ENCODE data around the gene HAO2.

Gene HAO2

DNA sequence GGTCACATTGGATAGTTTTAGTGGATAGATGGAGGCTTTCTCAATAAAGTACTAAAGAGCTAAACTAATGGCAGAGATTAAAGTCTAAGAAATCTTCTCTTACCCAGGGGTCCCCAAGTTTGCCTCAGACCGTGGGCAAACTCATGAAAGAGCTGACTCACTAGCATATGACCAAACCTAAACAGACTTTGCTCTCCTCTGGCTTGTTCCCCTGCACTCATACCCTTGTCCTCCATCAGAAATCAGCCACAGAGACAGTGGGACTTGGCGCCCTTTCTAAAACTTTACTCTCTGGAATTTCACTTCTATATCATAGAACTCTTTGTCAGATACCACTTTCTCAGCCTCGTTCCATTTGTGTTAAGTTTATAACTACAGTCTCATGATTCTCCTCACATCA is 29.4 kb downstream of the HAO2 start:
- Histone ChIP-seq H3K79me2 (ENCODE audit: control insufficient read depth, insufficient read depth, low read length, unreplicated experiment) (no peaks in the 10 kb centered on the region), H3K4me3 (ENCODE audit: low read depth, low read length) (no peak overlapping the region), H3K4me1 (ENCODE audit: control insufficient read depth, insufficient read depth, low read length, unreplicated experiment) (no peaks in the 10 kb centered on the region), H3K27ac (ENCODE audit: low read depth, low read length) (no peak overlapping the region), H3K36me3 (ENCODE audit: insufficient read depth, low read length) (no peaks in the 10 kb centered on the region), H3K27me3 (ENCODE audit: insufficient read depth, low read length) (peaks cover 40% of the 10 kb centered on the region), H2AFZ (ENCODE audit: low read length, unreplicated experiment) (no peak overlapping the region)

GRCh38 chr1:119404736-119405135 is 36.2 kb downstream of the HAO2 start:
- H3K36me3 ChIP-seq (ENCODE audit: insufficient read depth, low read length) = no peaks in the 10 kb centered on the region
- no peak overlapping the region for H2AFZ ChIP-seq (ENCODE audit: low read length, unreplicated experiment)
- H3K4me1 ChIP-seq (ENCODE audit: control insufficient read depth, insufficient read depth, low read length, unreplicated experiment) = no peaks in the 10 kb centered on the region
- H3K4me3 ChIP-seq (ENCODE audit: low read depth, low read length) = no peak overlapping the region
- peaks cover 28% of the 10 kb centered on the region for H3K27me3 ChIP-seq (ENCODE audit: insufficient read depth, low read length)
- no peaks in the 10 kb centered on the region for H3K79me2 ChIP-seq (ENCODE audit: control insufficient read depth, insufficient read depth, low read length, unreplicated experiment)
- no peak overlapping the region for H3K27ac ChIP-seq (ENCODE audit: low read depth, low read length)

DNA sequence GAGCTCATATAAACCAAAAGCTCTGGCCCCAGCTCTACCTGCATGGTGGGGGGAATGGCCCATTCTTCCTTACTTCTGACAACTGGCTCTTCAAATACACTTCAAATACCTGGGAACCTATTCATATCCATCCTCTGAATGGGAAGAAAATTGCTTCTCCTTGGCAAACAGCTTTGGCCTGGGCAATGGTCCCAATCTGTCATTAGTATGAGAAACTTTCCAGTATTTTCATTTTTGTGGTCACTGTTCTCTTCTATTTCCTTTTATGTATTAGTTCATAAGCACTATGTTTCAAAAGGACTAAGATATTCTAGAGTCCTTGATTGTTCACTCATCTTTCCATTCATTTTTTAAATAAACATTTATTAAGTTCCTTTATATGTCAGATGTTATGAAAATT is 41.1 kb downstream of the HAO2 start:
- H3K79me2 ChIP-seq (ENCODE audit: control insufficient read depth, insufficient read depth, low read length, unreplicated experiment) = no peaks in the 10 kb centered on the region
- no peaks in the 10 kb centered on the region for H3K36me3 ChIP-seq (ENCODE audit: insufficient read depth, low read length)
- H3K4me1 ChIP-seq (ENCODE audit: control insufficient read depth, insufficient read depth, low read length, unreplicated experiment) = no peaks in the 10 kb centered on the region
- H3K27me3 ChIP-seq (ENCODE audit: insufficient read depth, low read length) = peaks cover 42% of the 10 kb centered on the region
- H3K27ac ChIP-seq (ENCODE audit: low read depth, low read length) = no peak overlapping the region
- no peak overlapping the region for H3K4me3 ChIP-seq (ENCODE audit: low read depth, low read length)
- no peak overlapping the region for H2AFZ ChIP-seq (ENCODE audit: low read length, unreplicated experiment)

DNA sequence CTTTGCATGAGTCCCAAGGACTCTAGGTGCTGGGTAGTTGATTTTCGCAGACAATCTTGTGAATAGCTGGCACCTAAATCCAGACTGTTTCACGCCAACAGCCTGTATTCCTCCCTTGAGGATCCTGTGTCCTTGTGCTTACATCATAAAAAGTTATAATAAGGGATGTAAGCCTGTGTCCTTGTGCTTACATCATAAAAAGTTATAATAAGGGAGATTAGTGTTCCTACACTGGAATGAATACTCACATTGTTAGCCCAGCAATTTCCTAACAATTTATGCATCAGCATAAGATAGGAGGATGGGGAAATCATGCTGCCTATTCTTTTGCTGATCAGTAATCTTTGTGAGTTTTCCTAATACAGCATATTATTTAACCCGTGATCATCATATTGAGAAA is 42.4 kb downstream of the HAO2 start:
- H3K27ac ChIP-seq (ENCODE audit: low read depth, low read length) = no peak overlapping the region
- no peaks in the 10 kb centered on the region for H3K4me1 ChIP-seq (ENCODE audit: control insufficient read depth, insufficient read depth, low read length, unreplicated experiment)
- no peaks in the 10 kb centered on the region for H3K79me2 ChIP-seq (ENCODE audit: control insufficient read depth, insufficient read depth, low read length, unreplicated experiment)
- peaks cover 49% of the 10 kb centered on the region for H3K27me3 ChIP-seq (ENCODE audit: insufficient read depth, low read length)
- no peak overlapping the region for H3K4me3 ChIP-seq (ENCODE audit: low read depth, low read length)
- no peak overlapping the region for H2AFZ ChIP-seq (ENCODE audit: low read length, unreplicated experiment)
- H3K36me3 ChIP-seq (ENCODE audit: insufficient read depth, low read length) = no peaks in the 10 kb centered on the region

DNA sequence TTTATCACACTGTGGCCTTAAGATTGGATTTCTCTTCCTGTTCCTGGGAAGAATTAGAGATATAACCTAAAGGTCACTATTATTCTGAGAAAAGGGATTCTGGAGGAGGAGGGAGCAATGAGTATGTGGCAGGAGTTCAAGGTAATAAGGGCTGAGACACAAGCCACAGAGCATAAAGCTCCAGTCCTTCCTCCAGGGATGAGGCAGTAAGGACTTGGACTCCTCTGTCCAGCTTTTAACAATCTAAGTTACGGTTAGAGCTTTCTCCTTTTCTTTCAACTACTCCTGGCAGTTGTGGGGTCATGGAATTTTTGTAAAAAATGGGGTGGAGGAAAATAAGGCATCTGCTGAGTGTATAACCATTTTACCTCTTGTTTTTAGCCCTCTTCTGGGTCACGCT is 46.4 kb downstream of the HAO2 start, which contains the start of gene HSD3B2:
TSS of gene HSD3B2 (plus strand) at position 201 of the 400 bp plus-strand sequence. CDS start 270 bp downstream, outside the sequence.
- Histone ChIP-seq H3K27ac (ENCODE audit: low read depth, low read length) (no peak within 1 kb of the TSS), H3K79me2 (ENCODE audit: control insufficient read depth, insufficient read depth, low read length, unreplicated experiment) (no peaks in the 10 kb centered on the region), H2AFZ (ENCODE audit: low read length, unreplicated experiment) (no peak within 1 kb of the TSS), H3K27me3 (ENCODE audit: insufficient read depth, low read length) (peaks cover 79% of the 10 kb centered on the region), H3K4me3 (ENCODE audit: low read depth, low read length) (no peak within 1 kb of the TSS), H3K4me1 (ENCODE audit: control insufficient read depth, insufficient read depth, low read length, unreplicated experiment) (no peaks in the 10 kb centered on the region), H3K36me3 (ENCODE audit: insufficient read depth, low read length) (no peaks in the 10 kb centered on the region)

DNA sequence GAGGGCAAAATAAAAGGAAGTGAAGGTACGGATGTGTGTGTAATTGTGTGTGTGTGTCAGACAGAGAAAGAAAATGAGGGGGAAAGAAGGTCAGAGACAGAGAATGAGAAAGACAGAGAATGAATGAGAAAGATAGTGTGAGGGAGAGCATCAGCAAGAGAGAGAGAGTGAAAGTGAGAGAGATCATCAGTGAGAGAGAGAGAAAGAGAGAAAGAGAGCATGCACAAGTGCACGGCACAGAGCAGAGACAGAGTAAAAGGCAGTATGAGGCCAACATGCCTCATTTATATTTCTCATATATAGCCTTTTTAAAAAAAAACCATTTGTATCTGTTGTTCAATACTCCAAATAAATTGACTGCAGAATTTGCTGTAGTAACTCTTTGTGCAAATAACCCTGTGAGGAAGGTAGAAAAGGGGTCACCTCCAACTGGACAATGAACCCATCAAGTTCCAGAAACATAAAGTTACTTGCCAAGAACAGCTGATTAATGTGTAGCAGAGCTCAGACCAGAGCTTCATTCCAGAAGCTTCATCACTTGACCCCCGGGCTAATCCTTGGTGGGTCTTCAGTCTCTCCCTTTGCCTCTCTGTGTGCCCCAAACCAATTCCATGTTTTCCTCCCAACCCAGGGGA is 47.5 kb downstream of the HAO2 start:
- Histone ChIP-seq H3K79me2 (ENCODE audit: control insufficient read depth, insufficient read depth, low read length, unreplicated experiment) (no peaks in the 10 kb centered on the region), H3K27ac (ENCODE audit: low read depth, low read length) (no peak overlapping the region), H3K36me3 (ENCODE audit: insufficient read depth, low read length) (no peaks in the 10 kb centered on the region), H2AFZ (ENCODE audit: low read length, unreplicated experiment) (no peak overlapping the region), H3K4me1 (ENCODE audit: control insufficient read depth, insufficient read depth, low read length, unreplicated experiment) (no peaks in the 10 kb centered on the region), H3K27me3 (ENCODE audit: insufficient read depth, low read length) (peaks cover 80% of the 10 kb centered on the region), H3K4me3 (ENCODE audit: low read depth, low read length) (no peak overlapping the region)

DNA sequence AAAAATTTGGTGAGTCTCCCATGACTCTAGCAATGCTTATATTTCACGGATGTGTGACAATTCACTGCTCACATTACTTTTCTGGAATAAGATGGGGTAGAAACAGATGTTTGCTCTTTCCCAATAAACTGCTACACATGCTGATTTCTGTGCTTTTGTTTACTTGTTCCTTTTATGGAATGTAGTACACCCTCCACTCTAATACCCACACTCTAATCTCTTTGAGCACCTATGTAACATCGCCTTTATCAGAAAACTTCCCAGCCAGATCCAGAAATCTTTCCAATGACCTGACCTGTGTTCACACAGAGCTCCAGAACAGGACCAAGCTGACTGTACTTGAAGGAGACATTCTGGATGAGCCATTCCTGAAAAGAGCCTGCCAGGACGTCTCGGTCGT is 50.5 kb downstream of the HAO2 start:
- H3K4me1 ChIP-seq (ENCODE audit: control insufficient read depth, insufficient read depth, low read length, unreplicated experiment) = no peaks in the 10 kb centered on the region
- H3K36me3 ChIP-seq (ENCODE audit: insufficient read depth, low read length) = no peaks in the 10 kb centered on the region
- H3K27ac ChIP-seq (ENCODE audit: low read depth, low read length) = no peak overlapping the region
- H3K4me3 ChIP-seq (ENCODE audit: low read depth, low read length) = no peak overlapping the region
- no peak overlapping the region for H2AFZ ChIP-seq (ENCODE audit: low read length, unreplicated experiment)
- H3K27me3 ChIP-seq (ENCODE audit: insufficient read depth, low read length) = peaks cover 64% of the 10 kb centered on the region
- no peaks in the 10 kb centered on the region for H3K79me2 ChIP-seq (ENCODE audit: control insufficient read depth, insufficient read depth, low read length, unreplicated experiment)

DNA sequence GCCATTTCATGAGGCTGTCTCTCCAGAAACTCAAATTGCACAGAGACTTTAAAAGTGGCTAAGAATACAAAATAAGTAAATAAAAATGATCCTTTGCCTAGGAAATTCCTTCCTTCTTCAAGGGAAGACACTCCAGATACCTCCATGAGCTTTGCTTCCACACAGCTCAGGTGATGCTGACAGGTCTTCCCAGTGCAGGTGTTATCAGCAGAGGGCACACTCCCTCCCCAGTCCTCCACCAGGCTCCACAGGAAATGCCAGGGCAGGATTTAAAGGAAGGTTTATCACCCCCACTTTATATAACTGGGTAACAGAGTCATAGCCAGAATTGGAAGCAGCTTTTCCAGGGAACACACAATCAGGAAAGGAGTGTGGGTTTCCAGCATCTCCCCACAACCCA is 52.1 kb downstream of the HAO2 start:
- no peaks in the 10 kb centered on the region for H3K79me2 ChIP-seq (ENCODE audit: control insufficient read depth, insufficient read depth, low read length, unreplicated experiment)
- peaks cover 50% of the 10 kb centered on the region for H3K27me3 ChIP-seq (ENCODE audit: insufficient read depth, low read length)
- H2AFZ ChIP-seq (ENCODE audit: low read length, unreplicated experiment) = no peak overlapping the region
- no peak overlapping the region for H3K27ac ChIP-seq (ENCODE audit: low read depth, low read length)
- no peaks in the 10 kb centered on the region for H3K4me1 ChIP-seq (ENCODE audit: control insufficient read depth, insufficient read depth, low read length, unreplicated experiment)
- H3K36me3 ChIP-seq (ENCODE audit: insufficient read depth, low read length) = no peaks in the 10 kb centered on the region
- no peak overlapping the region for H3K4me3 ChIP-seq (ENCODE audit: low read depth, low read length)

GRCh38 chr1:119422631-119423030 is 54.0 kb downstream of the HAO2 start:
- Histone ChIP-seq H3K4me1 (ENCODE audit: control insufficient read depth, insufficient read depth, low read length, unreplicated experiment) (no peaks in the 10 kb centered on the region), H3K27ac (ENCODE audit: low read depth, low read length) (no peak overlapping the region), H3K4me3 (ENCODE audit: low read depth, low read length) (no peak overlapping the region), H2AFZ (ENCODE audit: low read length, unreplicated experiment) (no peak overlapping the region), H3K79me2 (ENCODE audit: control insufficient read depth, insufficient read depth, low read length, unreplicated experiment) (no peaks in the 10 kb centered on the region), H3K27me3 (ENCODE audit: insufficient read depth, low read length) (peaks cover 47% of the 10 kb centered on the region), H3K36me3 (ENCODE audit: insufficient read depth, low read length) (no peaks in the 10 kb centered on the region)

GRCh38 chr1:119428991-119429390 is 60.4 kb downstream of the HAO2 start:
- peaks cover 76% of the 10 kb centered on the region for H3K27me3 ChIP-seq (ENCODE audit: insufficient read depth, low read length)
- no peaks in the 10 kb centered on the region for H3K36me3 ChIP-seq (ENCODE audit: insufficient read depth, low read length)
- no peaks in the 10 kb centered on the region for H3K4me1 ChIP-seq (ENCODE audit: control insufficient read depth, insufficient read depth, low read length, unreplicated experiment)
- no peaks in the 10 kb centered on the region for H3K79me2 ChIP-seq (ENCODE audit: control insufficient read depth, insufficient read depth, low read length, unreplicated experiment)
- no peak overlapping the region for H3K4me3 ChIP-seq (ENCODE audit: low read depth, low read length)
- H3K27ac ChIP-seq (ENCODE audit: low read depth, low read length) = no peak overlapping the region
- no peak overlapping the region for H2AFZ ChIP-seq (ENCODE audit: low read length, unreplicated experiment)

GRCh38 chr1:119429687-119430086 is 61.1 kb downstream of the HAO2 start:
- peaks cover 76% of the 10 kb centered on the region for H3K27me3 ChIP-seq (ENCODE audit: insufficient read depth, low read length)
- H3K4me3 ChIP-seq (ENCODE audit: low read depth, low read length) = no peak overlapping the region
- H3K79me2 ChIP-seq (ENCODE audit: control insufficient read depth, insufficient read depth, low read length, unreplicated experiment) = no peaks in the 10 kb centered on the region
- H3K27ac ChIP-seq (ENCODE audit: low read depth, low read length) = no peak overlapping the region
- H3K4me1 ChIP-seq (ENCODE audit: control insufficient read depth, insufficient read depth, low read length, unreplicated experiment) = no peaks in the 10 kb centered on the region
- no peaks in the 10 kb centered on the region for H3K36me3 ChIP-seq (ENCODE audit: insufficient read depth, low read length)
- no peak overlapping the region for H2AFZ ChIP-seq (ENCODE audit: low read length, unreplicated experiment)
